Suprapubic skin (tissue), 4 donors: Measurements from ENCODE around the gene TEC. TPM values are rescaled to one million over a fixed set of nuclear protein-coding genes. Genes with fewer than 3 reads are reported as not detected.

Source experiments
- DNase-seq, 2 donors: peaks; one replicate each; pipeline ENCODE4 v3.0.0-alpha.2; 2019; ENCODE audit warnings: low spot score in 2 of 2
- H3K27ac ChIP-seq: fragments of 200-600 bp; sonication (generic); one replicate; pipeline ENCODE4 v1.5.1; 2019
- H3K27me3 ChIP-seq: fragments of 200-600 bp; sonication (generic); one replicate; pipeline ENCODE4 v1.5.1; 2019
- H3K36me3 ChIP-seq: fragments of 200-600 bp; sonication (generic); one replicate; pipeline ENCODE4 v1.5.1; 2019
- H3K4me1 ChIP-seq: fragments of 200-600 bp; sonication (generic); one replicate; pipeline ENCODE4 v1.5.1; 2019
- H3K4me3 ChIP-seq: fragments of 200-600 bp; sonication (generic); one replicate; pipeline ENCODE4 v1.5.1; 2019; ENCODE audit warnings: mild to moderate bottlenecking
- H3K9me3 ChIP-seq: fragments of 200-600 bp; sonication (generic); one replicate; pipeline ENCODE4 v1.5.1; 2019
- CTCF ChIP-seq, 2 donors: fragments of 200-600 bp in 1 of 2; fragments of 450-650 bp in 1 of 2; sonication (generic) in 1 of 2; IDR thresholded peaks; one replicate each; pipeline ENCODE4 v1.5.1; 2016 to 2019; ENCODE audit warnings: antibody characterized with exemption in 2 of 2, mild to moderate bottlenecking in 1 of 2, moderate library complexity in 1 of 2
- EP300 ChIP-seq: sonication (generic); formaldehyde crosslinking; IDR thresholded peaks from one replicate; pipeline ENCODE4 v1.6.1; 2017; ENCODE audit warnings: antibody characterized with exemption
- POLR2A ChIP-seq, 2 donors: fragments of 450-650 bp; IDR thresholded peaks; one replicate each; pipeline ENCODE4 v1.6.1; 2017; ENCODE audit warnings: antibody characterized with exemption in 2 of 2, mild to moderate bottlenecking in 2 of 2, moderate library complexity in 2 of 2
- POLR2AphosphoS5 ChIP-seq, 3 donors: sonication (generic); formaldehyde crosslinking; IDR thresholded peaks; one replicate each; pipeline ENCODE4 v1.6.1; 2017; ENCODE audit warnings: antibody characterized with exemption in 3 of 3
- WGBS: methylation state at CpG from one replicate; pipeline ENCODE4 v1.1.5; 2018; 5-methylcytosine and 5-hydroxymethylcytosine counted together
- total RNA-seq, 4 donors: library from RNA; depleted of rRNA; stranded (reverse); fragments of >200 nt; gene quantifications; one replicate each; pipeline ENCODE4 v1.1.0, GENCODE V29; 2016

TEC gene
- total RNA-seq, 4 donors from 2014 or later = 4.1 to 18.8 (median 7.2) TPM

GRCh38 chr4:48195374-48195773 lies 74.3 kb downstream of the TEC start:
- Histone ChIP-seq H3K27ac (no peak overlapping the region), H3K9me3 (no peaks in the 10 kb centered on the region), H3K27me3 (no peaks in the 10 kb centered on the region), H3K4me1 (peaks cover 12% of the 10 kb centered on the region), H3K4me3 (no peak overlapping the region), H3K36me3 (no peaks in the 10 kb centered on the region)
- DNase-seq = no peak
- WGBS = 6% methylated on average over 3 of the region's 3 CpGs
- no peak for TF ChIP-seq POLR2A (IDR thresholded peaks at IDR 0.05)
- TF ChIP-seq CTCF (IDR thresholded peaks at IDR 0.05) = no peak
- TF ChIP-seq EP300 = no peak
- TF ChIP-seq POLR2AphosphoS5 (IDR thresholded peaks at IDR 0.05) = no peak

GRCh38 chr4:48194971-48195370 lies 74.7 kb downstream of the TEC start:
- no peak for DNase-seq
- WGBS = 48% methylated on average over 1 of the region's 1 CpG
- H3K4me1 ChIP-seq = peaks cover 12% of the 10 kb centered on the region
- TF ChIP-seq CTCF (IDR thresholded peaks at IDR 0.05) (no peak), POLR2AphosphoS5 (IDR thresholded peaks at IDR 0.05) (no peak), EP300 (no peak)
- no peak overlapping the region for H3K4me3 ChIP-seq
- H3K27ac ChIP-seq = no peak overlapping the region
- no peaks in the 10 kb centered on the region for H3K27me3 ChIP-seq
- no peaks in the 10 kb centered on the region for H3K9me3 ChIP-seq
- no peaks in the 10 kb centered on the region for H3K36me3 ChIP-seq

- DNase-seq = no peak
- Histone ChIP-seq H3K27ac (no peak overlapping the region), H3K27me3 (no peaks in the 10 kb centered on the region), H3K4me1 (peaks cover 12% of the 10 kb centered on the region), H3K4me3 (no peak overlapping the region), H3K36me3 (no peaks in the 10 kb centered on the region), H3K9me3 (no peaks in the 10 kb centered on the region)
- TF ChIP-seq CTCF (IDR thresholded peaks at IDR 0.05) = no peak
- no peak for TF ChIP-seq POLR2A (IDR thresholded peaks at IDR 0.05)
- 79% methylated on average over 3 of the region's 3 CpGs for WGBS
These were observed 75.6 kb downstream of the TEC start for GRCh38 chr4:48193921-48194468.

GRCh38 chr4:48193096-48193836 lies 76.4 kb downstream of the TEC start:
- Histone ChIP-seq H3K9me3 (no peaks in the 10 kb centered on the region), H3K36me3 (no peaks in the 10 kb centered on the region), H3K4me3 (no peak overlapping the region), H3K27me3 (no peaks in the 10 kb centered on the region), H3K27ac (no peak overlapping the region), H3K4me1 (peaks cover 12% of the 10 kb centered on the region)
- TF ChIP-seq POLR2AphosphoS5 (IDR thresholded peaks at IDR 0.05) (no peak), CTCF (IDR thresholded peaks at IDR 0.05) (no peak), POLR2A (IDR thresholded peaks at IDR 0.05) (no peak), EP300 (no peak)
- 84% methylated on average over 6 of the region's 6 CpGs for WGBS
- DNase-seq = no peak

GRCh38 chr4:48191758-48192157 lies 77.9 kb downstream of the TEC start:
- TF ChIP-seq CTCF (IDR thresholded peaks at IDR 0.05) = no peak
- no peak for TF ChIP-seq POLR2A (IDR thresholded peaks at IDR 0.05)
- TF ChIP-seq POLR2AphosphoS5 (IDR thresholded peaks at IDR 0.05) = no peak
- TF ChIP-seq EP300 = no peak

More at GRCh38 chr4:48191758-48192157, 77.9 kb downstream of the TEC start:
- Histone ChIP-seq H3K27me3 (no peaks in the 10 kb centered on the region), H3K4me1 (peaks cover 12% of the 10 kb centered on the region), H3K4me3 (no peak overlapping the region), H3K9me3 (no peaks in the 10 kb centered on the region), H3K27ac (no peak overlapping the region), H3K36me3 (no peaks in the 10 kb centered on the region)
- 78% methylated on average over 1 of the region's 1 CpG for WGBS
- no peak for DNase-seq
